HepG2 (cell line): ENCODE measurements around the gene RNF125. TPM values are rescaled to one million over a fixed set of nuclear protein-coding genes. Genes with fewer than 3 reads are reported as not detected.

Experiments
- CBX1 ChIP-seq: IDR thresholded peaks from one replicate; pipeline ENCODE4 v1.6.1; 2016; ENCODE audit warnings: antibody characterized with exemption, low read depth
- CBX2 ChIP-seq, 2 experiments: fragments of 200-600 bp in 1 of 2; sonication (generic); formaldehyde crosslinking in 1 of 2; IDR thresholded peaks; 2 replicates each; pipeline versions ENCODE4 v1.7.0 to v1.8.1; 2018 to 2022; ENCODE audit warnings: low read depth in 2 of 2, low read length in 1 of 2, mild to moderate bottlenecking in 1 of 2, missing genetic modification reagents in 1 of 2
- CC2D1A ChIP-seq: sonication (generic); formaldehyde crosslinking; IDR thresholded peaks from 2 replicates; pipeline ENCODE4 v1.8.1; 2023; ENCODE audit warnings: mild to moderate bottlenecking, missing genetic modification reagents
- FLYWCH1 ChIP-seq: sonication (generic); formaldehyde crosslinking; IDR thresholded peaks from 2 replicates; pipeline ENCODE4 v1.8.1; 2023; ENCODE audit warnings: mild to moderate bottlenecking, missing genetic modification reagents
- FOXC1 ChIP-seq: sonication (generic); formaldehyde crosslinking; IDR thresholded peaks from 2 replicates; pipeline ENCODE4 v1.8.0; 2022; ENCODE audit warnings: mild to moderate bottlenecking, missing genetic modification reagents, borderline replicate concordance
- HDAC2 ChIP-seq: sonication (generic); formaldehyde crosslinking; IDR thresholded peaks from 2 replicates; pipeline ENCODE4 v1.4.0; 2020; ENCODE audit warnings: missing genetic modification reagents
- IKZF4 ChIP-seq: sonication (generic); formaldehyde crosslinking; IDR thresholded peaks from 2 replicates; pipeline ENCODE4 v1.5.1; 2020; ENCODE audit warnings: borderline replicate concordance, mild to moderate bottlenecking, low read depth, missing genetic modification reagents; ENCODE audit errors: not compliant biosample characterization
- RXRB ChIP-seq: IDR thresholded peaks from 2 replicates; pipeline ENCODE4 v1.6.1; 2016; ENCODE audit warnings: borderline replicate concordance, missing genetic modification reagents, missing compliant biosample characterization
- XRCC5 ChIP-seq: fragments of 200-400 bp; formaldehyde crosslinking; optimal IDR thresholded peaks from 2 replicates; pipeline ENCODE3; 2017; ENCODE audit warnings: mild to moderate bottlenecking, low read length
- ZNF180 ChIP-seq: sonication (generic); formaldehyde crosslinking; IDR thresholded peaks from 2 replicates; pipeline ENCODE4 v1.4.0; 2020; ENCODE audit warnings: low read depth, missing genetic modification reagents, borderline replicate concordance
- ZNF224 ChIP-seq: sonication (generic); formaldehyde crosslinking; IDR thresholded peaks from 2 replicates; pipeline ENCODE4 v1.5.0; 2020; ENCODE audit warnings: mild to moderate bottlenecking, missing genetic modification reagents
- ZNF577 ChIP-seq: sonication (generic); formaldehyde crosslinking; IDR thresholded peaks from 2 replicates; pipeline ENCODE4 v1.4.0; 2020; ENCODE audit warnings: mild to moderate bottlenecking, low read depth, missing genetic modification reagents, borderline replicate concordance
- ZNF788 ChIP-seq: sonication (generic); formaldehyde crosslinking; IDR thresholded peaks from 2 replicates; pipeline ENCODE4 v1.5.0; 2020; ENCODE audit warnings: mild to moderate bottlenecking, missing genetic modification reagents, borderline replicate concordance
- polyA plus RNA-seq, 8 experiments: library from polyadenylated mRNA; depleted of rRNA in 3 of 8; stranded (reverse) in 7 of 8; unstranded in 1 of 8; fragments of >200 nt; fragmentation: Illumina TruSeq in 4 of 8; extraction: Trizol in 4 of 8; gene quantifications; 2 replicates each; pipeline versions ENCODE4 v1.2.1 to v1.2.3, GENCODE V29; 2011 to 2016; ENCODE audit warnings: low read depth in 4 of 8, missing spikeins in 1 of 8, mixed read lengths in 1 of 8; ENCODE audit not compliant: insufficient read depth in 1 of 8
- total RNA-seq, 5 experiments: library from RNA; depleted of rRNA; stranded (reverse); fragments of >200 nt; fragmentation: Illumina TruSeq; extraction: Trizol; gene quantifications; 2 replicates each; pipeline ENCODE4 v1.2.3, GENCODE V29; 2016; ENCODE audit warnings: low read depth in 1 of 5
- TF ChIP-seq, protein P1 (sequence below): sonication (generic); formaldehyde crosslinking; IDR thresholded peaks from 2 replicates; pipeline ENCODE4 v1.8.0; 2022; ENCODE audit warnings: missing genetic modification reagents, mild to moderate bottlenecking, moderate library complexity, borderline replicate concordance
- TF ChIP-seq, protein P2 (sequence below): IDR thresholded peaks from 2 replicates; pipeline ENCODE4 v1.4.0; 2020; ENCODE audit warnings: mild to moderate bottlenecking, missing genetic modification reagents
- TF ChIP-seq, protein P3 (sequence below): sonication (generic); formaldehyde crosslinking; IDR thresholded peaks from 2 replicates; pipeline ENCODE4 v1.8.1; 2023; ENCODE audit warnings: mild to moderate bottlenecking, missing genetic modification reagents, borderline replicate concordance
- TF ChIP-seq, protein P4 (sequence below): IDR thresholded peaks from 2 replicates; pipeline ENCODE4 v1.6.1; 2016; ENCODE audit warnings: missing compliant biosample characterization, missing genetic modification reagents, borderline replicate concordance
- TF ChIP-seq, protein P5 (sequence below): sonication (generic); formaldehyde crosslinking; IDR thresholded peaks from 2 replicates; pipeline ENCODE4 v1.5.1; 2020; ENCODE audit warnings: missing genetic modification reagents, mild to moderate bottlenecking, borderline replicate concordance

RNF125 gene
- total and polyA plus RNA-seq, 2 of the 13 experiments (the other 11 are each of a cell fraction or from before 2014, with no cell fraction given) = 0.58 to 1.8 TPM

DNA sequence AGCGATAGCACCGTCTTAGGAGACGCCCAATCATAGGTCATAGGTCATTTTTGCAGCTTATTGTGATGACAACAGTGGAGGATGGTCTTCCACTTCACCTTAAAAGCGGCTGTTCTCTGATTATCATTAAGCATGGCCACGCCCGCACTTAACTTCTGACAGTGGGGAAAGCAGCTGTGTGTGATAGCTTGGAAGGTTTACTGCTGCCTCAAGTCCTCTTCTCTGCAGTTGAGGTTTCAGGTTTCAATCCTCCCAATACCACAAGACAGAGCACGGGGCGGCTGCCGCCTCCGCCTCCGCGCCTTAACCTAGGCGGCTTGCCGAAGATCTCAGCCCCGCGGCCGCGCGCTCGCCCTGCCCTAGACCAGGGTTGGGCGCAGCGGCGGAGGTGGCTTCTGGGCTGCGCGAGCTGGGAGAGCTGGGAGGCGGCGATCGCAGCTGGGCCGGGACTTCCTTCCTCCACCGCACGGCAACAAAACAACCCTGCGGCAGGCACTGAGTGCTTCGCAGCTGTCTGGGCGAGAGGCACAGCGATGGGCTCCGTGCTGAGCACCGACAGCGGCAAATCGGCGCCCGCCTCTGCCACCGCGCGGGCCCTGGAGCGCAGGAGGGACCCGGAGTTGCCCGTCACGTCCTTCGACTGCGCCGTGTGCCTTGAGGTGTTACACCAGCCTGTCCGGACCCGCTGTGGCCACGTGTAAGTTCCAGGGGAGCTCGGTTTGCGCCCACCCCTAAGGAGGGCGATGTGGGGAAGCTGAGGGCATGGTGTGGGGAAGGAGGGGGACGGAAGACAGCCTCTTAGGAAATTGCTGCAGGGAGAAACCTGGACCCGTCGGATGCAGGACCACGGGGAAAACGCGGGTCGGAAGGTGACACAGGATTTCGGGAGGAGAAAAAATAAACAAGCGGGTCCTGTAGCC lies at the start of gene RNF125 (continued):
- TF ChIP-seq, protein P1, sequence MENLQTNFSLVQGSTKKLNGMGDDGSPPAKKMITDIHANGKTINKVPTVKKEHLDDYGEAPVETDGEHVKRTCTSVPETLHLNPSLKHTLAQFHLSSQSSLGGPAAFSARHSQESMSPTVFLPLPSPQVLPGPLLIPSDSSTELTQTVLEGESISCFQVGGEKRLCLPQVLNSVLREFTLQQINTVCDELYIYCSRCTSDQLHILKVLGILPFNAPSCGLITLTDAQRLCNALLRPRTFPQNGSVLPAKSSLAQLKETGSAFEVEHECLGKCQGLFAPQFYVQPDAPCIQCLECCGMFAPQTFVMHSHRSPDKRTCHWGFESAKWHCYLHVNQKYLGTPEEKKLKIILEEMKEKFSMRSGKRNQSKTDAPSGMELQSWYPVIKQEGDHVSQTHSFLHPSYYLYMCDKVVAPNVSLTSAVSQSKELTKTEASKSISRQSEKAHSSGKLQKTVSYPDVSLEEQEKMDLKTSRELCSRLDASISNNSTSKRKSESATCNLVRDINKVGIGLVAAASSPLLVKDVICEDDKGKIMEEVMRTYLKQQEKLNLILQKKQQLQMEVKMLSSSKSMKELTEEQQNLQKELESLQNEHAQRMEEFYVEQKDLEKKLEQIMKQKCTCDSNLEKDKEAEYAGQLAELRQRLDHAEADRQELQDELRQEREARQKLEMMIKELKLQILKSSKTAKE = no peak
- no peak for TF ChIP-seq ZNF788 (CRISPR knock-in tag)
- no peak for TF ChIP-seq ZNF180
- peak; percentile 76 for TF ChIP-seq IKZF4
- TF ChIP-seq ZNF577 (CRISPR knock-in tag) = no peak
- no peak for TF ChIP-seq CBX2 (IDR thresholded peaks at IDR 0.05; ENCODE audit: low read depth, low read length)
- TF ChIP-seq CBX2 (CRISPR knock-in tag; IDR thresholded peaks at IDR 0.05; ENCODE audit: low read depth) = no peak
- TF ChIP-seq, protein P2, sequence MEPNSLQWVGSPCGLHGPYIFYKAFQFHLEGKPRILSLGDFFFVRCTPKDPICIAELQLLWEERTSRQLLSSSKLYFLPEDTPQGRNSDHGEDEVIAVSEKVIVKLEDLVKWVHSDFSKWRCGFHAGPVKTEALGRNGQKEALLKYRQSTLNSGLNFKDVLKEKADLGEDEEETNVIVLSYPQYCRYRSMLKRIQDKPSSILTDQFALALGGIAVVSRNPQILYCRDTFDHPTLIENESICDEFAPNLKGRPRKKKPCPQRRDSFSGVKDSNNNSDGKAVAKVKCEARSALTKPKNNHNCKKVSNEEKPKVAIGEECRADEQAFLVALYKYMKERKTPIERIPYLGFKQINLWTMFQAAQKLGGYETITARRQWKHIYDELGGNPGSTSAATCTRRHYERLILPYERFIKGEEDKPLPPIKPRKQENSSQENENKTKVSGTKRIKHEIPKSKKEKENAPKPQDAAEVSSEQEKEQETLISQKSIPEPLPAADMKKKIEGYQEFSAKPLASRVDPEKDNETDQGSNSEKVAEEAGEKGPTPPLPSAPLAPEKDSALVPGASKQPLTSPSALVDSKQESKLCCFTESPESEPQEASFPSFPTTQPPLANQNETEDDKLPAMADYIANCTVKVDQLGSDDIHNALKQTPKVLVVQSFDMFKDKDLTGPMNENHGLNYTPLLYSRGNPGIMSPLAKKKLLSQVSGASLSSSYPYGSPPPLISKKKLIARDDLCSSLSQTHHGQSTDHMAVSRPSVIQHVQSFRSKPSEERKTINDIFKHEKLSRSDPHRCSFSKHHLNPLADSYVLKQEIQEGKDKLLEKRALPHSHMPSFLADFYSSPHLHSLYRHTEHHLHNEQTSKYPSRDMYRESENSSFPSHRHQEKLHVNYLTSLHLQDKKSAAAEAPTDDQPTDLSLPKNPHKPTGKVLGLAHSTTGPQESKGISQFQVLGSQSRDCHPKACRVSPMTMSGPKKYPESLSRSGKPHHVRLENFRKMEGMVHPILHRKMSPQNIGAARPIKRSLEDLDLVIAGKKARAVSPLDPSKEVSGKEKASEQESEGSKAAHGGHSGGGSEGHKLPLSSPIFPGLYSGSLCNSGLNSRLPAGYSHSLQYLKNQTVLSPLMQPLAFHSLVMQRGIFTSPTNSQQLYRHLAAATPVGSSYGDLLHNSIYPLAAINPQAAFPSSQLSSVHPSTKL (CRISPR knock-in tag) = peak; percentile 32
- TF ChIP-seq, protein P3, sequence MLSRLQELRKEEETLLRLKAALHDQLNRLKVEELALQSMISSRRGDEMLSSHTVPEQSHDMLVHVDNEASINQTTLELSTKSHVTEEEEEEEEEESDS (CRISPR knock-in tag) = no peak
- TF ChIP-seq RXRB (CRISPR knock-in tag) = peak; percentile 2; the same call in 1 of the 2 replicates
- peak; percentile 13 for TF ChIP-seq XRCC5
- TF ChIP-seq FOXC1 = no peak
- TF ChIP-seq FLYWCH1 (CRISPR knock-in tag) = peak; percentile 45; the same call in 1 of the 2 replicates
- TF ChIP-seq, protein P4, sequence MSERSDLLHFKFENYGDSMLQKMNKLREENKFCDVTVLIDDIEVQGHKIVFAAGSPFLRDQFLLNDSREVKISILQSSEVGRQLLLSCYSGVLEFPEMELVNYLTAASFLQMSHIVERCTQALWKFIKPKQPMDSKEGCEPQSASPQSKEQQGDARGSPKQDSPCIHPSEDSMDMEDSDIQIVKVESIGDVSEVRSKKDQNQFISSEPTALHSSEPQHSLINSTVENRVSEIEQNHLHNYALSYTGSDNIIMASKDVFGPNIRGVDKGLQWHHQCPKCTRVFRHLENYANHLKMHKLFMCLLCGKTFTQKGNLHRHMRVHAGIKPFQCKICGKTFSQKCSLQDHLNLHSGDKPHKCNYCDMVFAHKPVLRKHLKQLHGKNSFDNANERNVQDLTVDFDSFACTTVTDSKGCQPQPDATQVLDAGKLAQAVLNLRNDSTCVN (CRISPR knock-in tag) = no peak
- no peak for TF ChIP-seq CBX1
- no peak for TF ChIP-seq ZNF224
- TF ChIP-seq HDAC2 = peak; percentile 49; the same call in 1 of the 2 replicates
- TF ChIP-seq, protein P5, sequence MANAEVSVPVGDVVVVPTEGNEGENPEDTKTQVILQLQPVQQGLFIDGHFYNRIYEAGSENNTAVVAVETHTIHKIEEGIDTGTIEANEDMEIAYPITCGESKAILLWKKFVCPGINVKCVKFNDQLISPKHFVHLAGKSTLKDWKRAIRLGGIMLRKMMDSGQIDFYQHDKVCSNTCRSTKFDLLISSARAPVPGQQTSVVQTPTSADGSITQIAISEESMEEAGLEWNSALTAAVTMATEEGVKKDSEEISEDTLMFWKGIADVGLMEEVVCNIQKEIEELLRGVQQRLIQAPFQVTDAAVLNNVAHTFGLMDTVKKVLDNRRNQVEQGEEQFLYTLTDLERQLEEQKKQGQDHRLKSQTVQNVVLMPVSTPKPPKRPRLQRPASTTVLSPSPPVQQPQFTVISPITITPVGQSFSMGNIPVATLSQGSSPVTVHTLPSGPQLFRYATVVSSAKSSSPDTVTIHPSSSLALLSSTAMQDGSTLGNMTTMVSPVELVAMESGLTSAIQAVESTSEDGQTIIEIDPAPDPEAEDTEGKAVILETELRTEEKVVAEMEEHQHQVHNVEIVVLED (CRISPR knock-in tag) = 0 out of 2 replicates have a peak, but pooled peaks have one; percentile 55
- no peak for TF ChIP-seq CC2D1A (CRISPR knock-in tag)
